IPS DF 6.9 (cell line): ENCODE measurements around the gene CHST11.
A peak's percentile ranks its signal among the peaks of the same experiment; 100 is the strongest.

Source experiments
- DNase-seq: peaks from one replicate; pipeline ENCODE4 v3.0.0-alpha.2; 2013; ENCODE audit warnings: low read depth, low spot score
- H3K27ac ChIP-seq: one replicate; pipeline ENCODE4 v1.5.1; 2013; ENCODE audit warnings: low read length, control low read depth
- H3K27me3 ChIP-seq: 2 replicates; pipeline ENCODE4 v1.6.1; 2013; ENCODE audit warnings: mild to moderate bottlenecking, low read length; ENCODE audit not compliant: control insufficient read depth, insufficient read depth
- H3K36me3 ChIP-seq: 2 replicates; pipeline ENCODE4 v1.6.1; 2013; ENCODE audit warnings: low read length; ENCODE audit not compliant: control insufficient read depth, insufficient read depth
- H3K4me1 ChIP-seq: 2 replicates; pipeline ENCODE4 v1.6.1; 2013; ENCODE audit warnings: low read length; ENCODE audit not compliant: control insufficient read depth, insufficient read depth
- H3K4me3 ChIP-seq: 2 replicates; pipeline ENCODE4 v1.5.1; 2013; ENCODE audit warnings: mild to moderate bottlenecking, low read length
- H3K9me3 ChIP-seq: 2 replicates; pipeline ENCODE4 v1.6.1; 2013; ENCODE audit warnings: low read length, inconsistent platforms; ENCODE audit not compliant: control insufficient read depth, insufficient read depth
- WGBS: extraction: QIAGEN DNeasy Blood & Tissue Kit; methylation state at CpG from one replicate; pipeline ENCODE4 v1.1.7; 2013; ENCODE audit warnings: mixed read lengths, missing lambda C conversion rate; ENCODE audit not compliant: insufficient read length, insufficient coverage; 5-methylcytosine and 5-hydroxymethylcytosine counted together

CHST11 gene

GRCh38 chr12:104456417-104456949, at the start of gene CHST11:
TSS of gene CHST11 (plus strand) at chr12:104456948.
- no CpG with 5 or more reads among the region's 47 CpGs for WGBS
- Histone ChIP-seq H3K4me1 (peaks cover 4% of the 10 kb centered on the region; the same call in 1 of the 2 replicates), H3K27me3 (no peaks in the 10 kb centered on the region; the same call in 1 of the 2 replicates), H3K9me3 (no peaks in the 10 kb centered on the region), H3K27ac (no peak within 1 kb of the TSS), H3K4me3 (peak within 1 kb of the TSS; percentile 84), H3K36me3 (no peaks in the 10 kb centered on the region)
- peak; percentile 80 for DNase-seq

GRCh38 chr12:104407438-104407837, 49.3 kb upstream of the CHST11 start:
- Histone ChIP-seq H3K4me3 (no peak overlapping the region), H3K36me3 (no peaks in the 10 kb centered on the region), H3K27me3 (no peaks in the 10 kb centered on the region), H3K4me1 (no peaks in the 10 kb centered on the region), H3K27ac (no peak overlapping the region), H3K9me3 (no peaks in the 10 kb centered on the region)
- WGBS: no CpG with 5 or more reads among the region's 5 CpGs
- no peak for DNase-seq

GRCh38 chr12:104407922-104408321, 48.8 kb upstream of the CHST11 start:
- Histone ChIP-seq H3K9me3 (no peaks in the 10 kb centered on the region), H3K27ac (no peak overlapping the region), H3K4me3 (no peak overlapping the region), H3K27me3 (no peaks in the 10 kb centered on the region), H3K36me3 (no peaks in the 10 kb centered on the region), H3K4me1 (no peaks in the 10 kb centered on the region)
- DNase-seq: no peak
- no CpG with 5 or more reads among the region's 4 CpGs for WGBS

- H3K4me3 ChIP-seq: no peak overlapping the region
- no peaks in the 10 kb centered on the region for H3K36me3 ChIP-seq
- H3K27ac ChIP-seq: no peak overlapping the region
- no peaks in the 10 kb centered on the region for H3K9me3 ChIP-seq
- peaks cover 3% of the 10 kb centered on the region; the same call in 1 of the 2 replicates for H3K4me1 ChIP-seq
- DNase-seq: no peak
- H3K27me3 ChIP-seq: no peaks in the 10 kb centered on the region; the same call in 1 of the 2 replicates
Measured at GRCh38 chr12:104410326-104410725, 46.4 kb upstream of the CHST11 start.

- no CpG with 5 or more reads among the region's 1 CpG for WGBS
- no peak for DNase-seq
- H3K36me3 ChIP-seq: no peaks in the 10 kb centered on the region
- no peak overlapping the region for H3K4me3 ChIP-seq
- H3K4me1 ChIP-seq: peaks cover 3% of the 10 kb centered on the region; the same call in 1 of the 2 replicates
- no peaks in the 10 kb centered on the region for H3K9me3 ChIP-seq
- H3K27me3 ChIP-seq: no peaks in the 10 kb centered on the region; the same call in 1 of the 2 replicates
- H3K27ac ChIP-seq: no peak overlapping the region
Measured at GRCh38 chr12:104410786-104411185, 46.0 kb upstream of the CHST11 start.

- Histone ChIP-seq H3K27ac (no peak overlapping the region), H3K27me3 (no peaks in the 10 kb centered on the region; the same call in 1 of the 2 replicates), H3K4me1 (peaks cover 3% of the 10 kb centered on the region; the same call in 1 of the 2 replicates), H3K36me3 (no peaks in the 10 kb centered on the region), H3K9me3 (no peaks in the 10 kb centered on the region), H3K4me3 (no peak overlapping the region)
- no CpG with 5 or more reads among the region's 16 CpGs for WGBS
- DNase-seq: no peak
Measured at GRCh38 chr12:104411826-104412641, 44.7 kb upstream of the CHST11 start.

- Histone ChIP-seq H3K27me3 (no peaks in the 10 kb centered on the region; the same call in 1 of the 2 replicates), H3K9me3 (no peaks in the 10 kb centered on the region), H3K4me1 (peaks cover 3% of the 10 kb centered on the region; the same call in 1 of the 2 replicates), H3K27ac (no peak overlapping the region), H3K36me3 (no peaks in the 10 kb centered on the region), H3K4me3 (no peak overlapping the region)
- WGBS: no CpG with 5 or more reads among the region's 8 CpGs
- DNase-seq: no peak
Measured at GRCh38 chr12:104412681-104413080, 44.1 kb upstream of the CHST11 start.

- Histone ChIP-seq H3K9me3 (no peaks in the 10 kb centered on the region), H3K27ac (no peak overlapping the region), H3K27me3 (no peaks in the 10 kb centered on the region; the same call in 1 of the 2 replicates), H3K36me3 (no peaks in the 10 kb centered on the region), H3K4me1 (peaks cover 3% of the 10 kb centered on the region; the same call in 1 of the 2 replicates), H3K4me3 (no peak overlapping the region)
- WGBS: no CpG with 5 or more reads among the region's 6 CpGs
- DNase-seq: no peak
Measured at GRCh38 chr12:104413330-104413729, 43.4 kb upstream of the CHST11 start.

GRCh38 chr12:104414581-104415341, 42.0 kb upstream of the CHST11 start:
- WGBS: no CpG with 5 or more reads among the region's 6 CpGs
- peaks cover 3% of the 10 kb centered on the region; the same call in 1 of the 2 replicates for H3K4me1 ChIP-seq
- peak; percentile 57 for DNase-seq
- H3K27me3 ChIP-seq: no peaks in the 10 kb centered on the region; the same call in 1 of the 2 replicates
- H3K27ac ChIP-seq: no peak overlapping the region
- no peak overlapping the region for H3K4me3 ChIP-seq
- H3K9me3 ChIP-seq: no peaks in the 10 kb centered on the region
- no peaks in the 10 kb centered on the region for H3K36me3 ChIP-seq

GRCh38 chr12:104415342-104415980, 41.3 kb upstream of the CHST11 start:
- DNase-seq: no peak
- WGBS: no CpG with 5 or more reads among the region's 9 CpGs
- Histone ChIP-seq H3K27ac (no peak overlapping the region), H3K36me3 (no peaks in the 10 kb centered on the region), H3K27me3 (no peaks in the 10 kb centered on the region; the same call in 1 of the 2 replicates), H3K4me1 (peaks cover 3% of the 10 kb centered on the region; the same call in 1 of the 2 replicates), H3K9me3 (no peaks in the 10 kb centered on the region), H3K4me3 (no peak overlapping the region)
